HG02642 (cell line): ENCODE measurements around the gene PTPRN2.
"Not testable (repeated sequence)": the region's sequence is repeated elsewhere in the genome, so short reads cannot be mapped to it uniquely, and the experiment has no call there.

Source experiments
- ATAC-seq: cut with Tn5 transposase; IDR thresholded peaks from one replicate; pipeline ENCODE4 v1.9.1; 2021; ENCODE audit warnings: mild to moderate bottlenecking; ENCODE audit not compliant: unreplicated experiment, poor library complexity

Gene PTPRN2

GRCh38 chr7:157709531-157710251 lies 877.9 kb downstream of the PTPRN2 start:
- ATAC-seq = no peak

- ATAC-seq = no peak
Observed at GRCh38 chr7:157708919-157709295, 878.7 kb downstream of the PTPRN2 start.

GRCh38 chr7:157707983-157708918 lies 879.4 kb downstream of the PTPRN2 start:
- no peak for ATAC-seq

GRCh38 chr7:157704365-157704764 lies 883.3 kb downstream of the PTPRN2 start:
- no peak for ATAC-seq

- ATAC-seq = no peak
Observed at GRCh38 chr7:157703534-157704195, 884.0 kb downstream of the PTPRN2 start.

- ATAC-seq = no peak
Observed at GRCh38 chr7:157703131-157703530, 884.5 kb downstream of the PTPRN2 start.

- ATAC-seq = no peak
Observed at GRCh38 chr7:157702311-157703023, 885.2 kb downstream of the PTPRN2 start.

- ATAC-seq = not testable (repeated sequence)
Observed at GRCh38 chr7:157701395-157702180, 886.0 kb downstream of the PTPRN2 start.

- no peak for ATAC-seq
Observed at GRCh38 chr7:157700231-157701005, 887.2 kb downstream of the PTPRN2 start.

GRCh38 chr7:157699357-157700013 lies 888.1 kb downstream of the PTPRN2 start:
- no peak for ATAC-seq

- ATAC-seq = not testable (repeated sequence)
Observed at GRCh38 chr7:157697287-157697686, 890.3 kb downstream of the PTPRN2 start.

- ATAC-seq = not testable (repeated sequence)
Observed at GRCh38 chr7:157695609-157696008, 892.0 kb downstream of the PTPRN2 start.

- ATAC-seq = no peak
Observed at GRCh38 chr7:157694376-157694665, 893.3 kb downstream of the PTPRN2 start.

GRCh38 chr7:157693521-157694375 lies 893.9 kb downstream of the PTPRN2 start:
- ATAC-seq = no peak

GRCh38 chr7:157693071-157693520 lies 894.5 kb downstream of the PTPRN2 start:
- ATAC-seq = no peak

- no peak for ATAC-seq
Observed at GRCh38 chr7:157692460-157693011, 895.1 kb downstream of the PTPRN2 start.
